NCI-H1436 treated with DMSO at 0.1 percent for 48 hours (cell line): ENCODE measurements around the gene DNM3.
A peak's percentile ranks its signal among the peaks of the same experiment; 100 is the strongest.
"Not testable (repeated sequence)": the region's sequence is repeated elsewhere in the genome, so short reads cannot be mapped to it uniquely, and the experiment has no call there.

Experiments
- DNase-seq: peaks from one replicate; lab custom pipeline; 2025; lab: John Stamatoyannopoulos, UW

DNM3 gene

DNA sequence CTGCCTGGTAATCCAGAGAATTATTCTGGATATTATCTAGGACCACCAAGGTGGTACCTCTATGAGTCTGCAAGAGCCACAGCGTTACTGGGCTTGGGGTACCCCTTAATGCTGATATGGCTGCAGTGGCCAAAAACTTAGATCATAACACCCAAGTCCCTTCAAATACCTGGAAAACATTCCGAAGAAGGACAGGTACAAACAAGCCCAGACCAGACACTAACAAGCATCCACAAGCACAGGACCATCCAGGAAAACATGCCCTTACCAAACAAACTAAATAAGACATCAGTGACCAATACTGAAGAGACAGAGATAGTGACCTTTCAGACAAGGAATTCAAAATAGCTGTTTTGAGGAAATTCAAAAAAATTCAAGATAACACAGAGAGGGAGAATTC is 582.0 kb downstream of the DNM3 start:
- DNase-seq = no peak

DNA sequence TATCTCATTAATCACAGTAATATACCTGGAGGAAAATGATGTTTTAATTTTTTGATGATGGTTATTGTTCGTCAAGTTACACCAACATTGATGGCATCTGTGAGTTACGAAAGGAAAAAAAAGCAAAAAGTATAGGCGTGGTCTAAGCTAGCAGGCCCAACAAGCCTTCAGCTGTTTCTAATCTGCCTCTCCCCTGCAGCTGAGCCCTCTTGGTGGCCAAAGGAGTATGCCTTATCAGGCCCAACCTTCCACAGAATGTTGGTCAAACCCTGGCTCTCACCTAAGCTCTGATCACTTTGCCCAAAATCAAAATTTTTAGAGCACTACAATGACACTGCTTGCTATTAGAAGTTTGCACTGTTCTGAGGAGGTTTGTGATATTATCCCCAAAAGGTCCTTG is 584.0 kb downstream of the DNM3 start:
- DNase-seq = no peak

DNA sequence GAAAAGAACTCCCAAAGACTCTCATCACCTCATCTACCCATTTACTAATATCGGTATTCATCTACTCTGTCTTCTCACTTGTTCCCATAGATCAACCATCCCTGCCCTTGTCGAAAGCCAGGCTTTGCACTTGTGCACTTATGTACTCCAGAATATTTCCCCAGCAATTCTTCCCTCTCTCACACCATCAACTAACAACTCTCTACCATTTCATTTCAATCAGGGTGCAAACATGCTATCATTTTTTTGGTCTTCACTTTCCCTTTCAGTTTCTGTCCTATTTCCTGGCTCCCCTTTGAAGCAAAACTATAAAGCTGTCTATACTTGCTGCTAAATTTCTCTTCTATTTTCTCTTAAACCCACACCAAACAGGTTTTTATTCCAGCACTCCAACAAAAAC is 585.9 kb downstream of the DNM3 start:
- no peak for DNase-seq

DNA sequence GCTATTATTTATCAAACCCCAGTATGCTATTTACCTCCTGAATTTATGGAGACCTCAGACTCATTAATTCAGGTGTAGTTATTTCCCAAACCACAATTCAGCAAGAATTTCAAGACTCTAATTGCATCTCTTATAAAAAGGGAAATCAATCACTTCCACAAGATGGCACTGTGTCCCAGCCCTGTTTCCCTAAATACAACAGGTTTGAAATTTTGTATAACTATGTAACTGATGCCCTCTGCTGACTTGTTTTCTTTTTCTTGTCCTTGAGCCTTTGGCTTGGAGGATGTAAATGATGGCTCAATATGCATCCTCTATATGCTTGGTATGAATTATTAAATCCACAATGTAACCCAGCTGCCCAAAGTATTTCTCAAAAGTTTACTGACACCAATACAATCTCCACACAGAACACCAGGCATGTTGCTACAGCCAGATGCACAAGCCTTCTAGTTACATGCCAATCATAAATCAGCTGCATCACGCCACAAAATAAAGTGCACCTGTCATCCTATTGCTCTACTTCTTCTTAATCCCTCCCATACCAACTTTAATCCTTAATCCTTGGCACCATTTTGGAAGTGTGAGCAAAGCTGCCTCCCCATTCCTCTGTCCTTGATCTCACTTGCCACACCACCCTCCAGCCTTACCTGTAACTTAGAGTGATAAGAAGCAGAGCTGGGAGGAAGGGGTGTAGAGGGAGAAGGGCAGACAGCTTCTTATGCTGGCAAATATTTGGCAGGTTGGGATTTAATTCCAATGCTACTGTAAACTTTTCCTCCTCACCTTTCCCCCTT is 588.2 kb downstream of the DNM3 start:
- no peak for DNase-seq

DNA sequence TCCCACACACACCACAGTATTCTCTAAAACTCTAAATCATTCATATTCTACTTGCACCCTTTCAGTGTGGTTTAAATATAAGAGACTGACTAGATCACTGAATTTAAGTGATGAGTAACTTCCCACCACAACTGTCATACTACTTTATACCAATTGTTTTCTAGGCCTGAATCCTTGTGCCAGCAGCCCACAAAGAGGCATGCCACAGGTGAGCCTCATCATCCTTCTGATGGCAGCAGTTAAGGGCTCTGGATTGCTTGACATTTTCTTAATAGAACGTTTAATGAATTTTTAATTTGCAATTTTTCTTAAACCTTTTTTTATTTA is 588.8 kb downstream of the DNM3 start:
- no peak for DNase-seq

DNA sequence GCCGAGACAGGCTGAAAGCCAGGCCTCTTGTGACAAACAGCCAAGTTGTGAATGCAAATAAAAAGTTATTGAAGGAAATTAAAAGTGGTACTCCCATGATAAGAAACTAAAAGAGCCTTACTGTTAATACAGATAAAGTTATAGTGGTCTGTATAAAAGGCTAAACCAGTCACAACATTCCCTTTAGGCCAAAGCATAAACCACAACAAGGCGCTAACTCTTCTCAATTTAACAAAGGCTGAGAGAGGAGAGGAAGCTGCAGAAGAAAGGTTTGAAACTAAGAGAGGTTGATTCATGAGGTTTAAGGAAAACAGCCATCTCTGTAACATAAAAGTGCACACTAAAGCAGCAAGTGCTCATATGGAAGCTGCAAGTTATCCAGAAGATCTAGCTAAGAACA is 589.9 kb downstream of the DNM3 start:
- DNase-seq = no peak

DNA sequence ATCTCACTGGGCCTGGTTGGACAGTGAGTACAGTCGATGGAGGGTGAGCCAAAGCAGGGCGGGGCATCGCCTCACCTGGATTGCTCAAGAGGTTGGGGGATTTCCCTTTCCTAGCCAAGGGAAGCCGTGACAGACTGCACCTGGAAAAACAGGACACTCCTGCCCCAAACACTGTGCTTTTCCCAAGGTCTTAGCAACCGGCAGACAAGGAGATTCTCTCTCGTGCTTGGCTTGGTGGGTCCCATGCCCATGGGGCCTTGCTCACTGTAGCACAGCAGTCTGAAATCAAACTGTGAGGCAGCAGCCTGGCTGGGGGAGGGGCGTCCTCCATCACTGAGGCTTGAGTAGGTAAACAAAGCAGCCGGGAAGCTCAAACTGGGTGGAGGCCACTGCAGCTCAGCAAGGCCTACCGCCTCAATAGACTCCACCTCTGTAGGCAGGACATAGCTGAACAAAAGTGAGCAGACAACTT is 590.5 kb downstream of the DNM3 start:
- DNase-seq = no peak

DNA sequence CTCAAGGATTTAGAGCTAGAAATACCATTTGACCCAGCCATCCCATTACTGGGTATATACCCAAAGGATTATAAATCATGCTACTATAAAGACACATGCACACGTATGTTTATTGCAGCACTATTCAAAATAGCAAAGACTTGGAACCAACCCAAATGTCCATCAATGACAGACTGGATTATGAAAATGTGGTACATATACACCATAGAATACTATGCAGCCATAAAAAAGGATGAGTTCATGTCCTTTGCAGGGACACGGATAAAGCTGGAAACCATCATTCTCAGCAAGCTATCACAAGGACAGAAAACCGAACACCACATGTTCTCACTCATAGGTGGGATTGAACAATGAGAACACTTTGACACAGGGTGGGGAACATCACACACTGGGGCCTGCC is 595.9 kb downstream of the DNM3 start:
- not testable (repeated sequence) for DNase-seq

DNA sequence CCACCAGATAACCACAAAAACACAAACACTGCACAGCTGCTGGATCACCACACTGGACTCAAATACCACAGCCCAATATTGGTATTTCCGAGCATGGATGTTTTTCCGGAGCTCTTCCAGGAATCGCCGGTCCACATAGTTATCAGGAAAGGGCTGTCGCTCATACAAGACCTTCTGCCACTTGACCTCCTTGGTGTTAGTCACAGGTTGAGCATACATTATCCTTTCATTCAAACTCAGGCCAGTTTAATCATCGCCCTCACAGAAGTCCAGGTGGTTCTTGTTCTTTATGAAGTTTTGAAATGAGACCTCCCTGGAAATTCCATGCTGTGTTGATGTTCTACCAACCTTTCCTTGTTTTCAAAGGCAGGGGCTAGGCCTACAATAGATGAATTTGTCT is 601.1 kb downstream of the DNM3 start:
- no peak for DNase-seq

DNA sequence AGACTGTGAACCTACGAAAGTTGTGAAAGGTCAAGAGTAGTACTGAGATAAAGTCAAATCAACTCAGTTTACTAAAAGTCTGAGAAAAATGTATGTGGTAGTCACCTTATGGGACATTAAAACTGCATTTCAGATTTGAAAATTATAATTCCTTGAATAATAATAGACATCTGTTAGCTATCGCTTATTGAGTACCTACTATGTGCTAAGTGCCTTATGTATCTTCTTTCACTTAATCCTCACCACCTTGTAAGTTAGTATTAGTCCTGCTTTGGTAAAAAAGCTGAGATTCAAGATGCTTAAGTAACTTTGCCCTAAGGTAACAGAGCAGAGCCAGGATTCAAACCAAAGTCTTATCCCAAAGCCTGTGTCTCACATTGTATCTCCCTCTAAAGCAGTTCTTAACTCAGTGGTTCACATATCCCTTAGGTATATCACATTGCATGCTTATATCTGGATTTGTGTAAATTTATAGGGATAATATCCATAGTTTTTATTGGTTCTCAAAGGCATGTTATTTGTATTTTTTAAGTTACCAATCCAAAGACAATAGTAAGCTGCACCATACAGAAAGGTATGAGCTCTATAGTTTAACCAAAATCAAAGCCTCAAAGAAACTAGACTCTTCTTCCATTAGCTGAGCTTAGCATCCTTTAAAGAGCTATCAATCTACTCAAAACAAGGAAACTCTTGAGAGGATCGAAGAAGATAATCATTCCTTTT is 601.7 kb downstream of the DNM3 start:
- DNase-seq = no peak

DNA sequence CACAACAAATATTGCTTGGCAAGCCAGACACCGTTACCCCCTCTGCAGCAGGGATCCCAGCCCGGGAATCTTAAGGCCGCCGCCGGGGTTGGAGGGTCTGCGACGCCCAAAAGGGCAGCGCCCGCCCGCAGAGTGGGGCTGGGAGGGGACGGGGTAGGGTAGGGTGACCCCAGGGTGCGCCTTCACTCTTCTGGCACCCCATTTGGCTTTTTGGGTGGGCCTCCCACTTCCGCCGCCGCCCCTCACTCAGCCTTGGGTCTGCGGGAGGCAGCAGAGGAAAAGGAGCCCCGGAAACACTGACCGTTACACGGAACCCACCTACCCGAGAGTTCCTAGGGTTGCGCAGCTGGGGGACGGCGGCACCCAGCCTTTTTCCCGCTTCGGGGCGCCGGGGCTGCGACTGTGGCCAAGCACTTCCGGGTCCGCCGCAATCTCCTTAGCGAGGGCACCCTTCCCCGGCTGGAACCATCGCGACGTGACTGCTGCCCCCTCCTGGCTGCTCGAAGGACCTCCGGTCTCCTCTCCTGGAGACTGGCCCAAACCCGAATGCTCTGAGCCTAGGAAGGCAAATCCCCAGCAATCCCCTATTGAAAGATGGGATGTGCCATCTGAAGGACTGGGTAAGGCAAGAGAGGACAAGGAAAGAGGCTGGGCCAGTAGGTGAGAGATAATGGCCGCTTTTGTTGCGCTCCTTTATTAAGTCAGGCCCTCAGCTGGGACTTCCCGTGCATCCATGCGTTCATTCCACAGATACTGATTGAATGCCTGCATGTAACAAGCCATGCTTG is 602.6 kb downstream of the DNM3 start, which contains the start of gene PIGC:
Gene PIGC (minus strand): TSS at position 404 of the 788 bp plus-strand sequence. CDS start 1,447 bp downstream, outside the sequence.
- DNase-seq = peak; percentile 21

DNA sequence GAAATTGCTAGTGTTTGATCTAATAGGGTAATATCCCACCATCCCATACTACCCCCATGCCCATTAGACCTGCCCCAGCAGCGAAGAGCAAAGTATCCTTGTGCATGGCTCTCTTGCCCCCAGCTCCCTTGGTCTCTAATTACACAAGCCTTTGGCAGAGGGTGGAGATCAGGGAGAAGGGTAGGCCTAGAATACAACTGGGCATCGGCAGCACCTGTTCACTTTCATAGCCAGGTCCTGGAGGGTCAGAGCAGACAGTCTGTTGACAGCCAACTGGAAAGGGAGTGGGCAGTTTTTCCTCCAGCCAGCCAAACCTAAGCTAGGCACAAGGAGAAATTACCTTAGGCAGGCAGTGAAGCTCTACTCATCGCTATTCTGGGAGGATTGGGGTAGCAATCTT is 605.2 kb downstream of the DNM3 start:
- DNase-seq = no peak

DNA sequence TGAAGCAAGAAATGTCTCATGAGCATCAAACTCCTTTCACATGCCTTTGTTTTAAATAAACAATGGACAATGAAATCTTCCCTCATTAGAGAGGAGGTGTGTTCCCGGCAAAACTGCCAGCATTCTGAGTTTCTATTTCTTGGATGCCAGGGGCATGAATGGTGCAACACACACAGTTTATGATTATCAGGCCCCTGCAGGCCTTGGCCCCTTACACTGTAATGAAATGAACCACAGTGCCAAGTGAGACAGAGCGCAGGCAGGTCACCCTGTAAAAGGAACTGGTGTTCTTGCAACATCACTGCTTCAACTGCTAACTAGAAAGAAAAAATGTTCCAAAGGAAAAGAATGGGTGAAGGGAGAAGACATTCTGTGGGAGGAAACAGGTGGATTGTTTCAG is 606.3 kb downstream of the DNM3 start:
- DNase-seq = no peak

DNA sequence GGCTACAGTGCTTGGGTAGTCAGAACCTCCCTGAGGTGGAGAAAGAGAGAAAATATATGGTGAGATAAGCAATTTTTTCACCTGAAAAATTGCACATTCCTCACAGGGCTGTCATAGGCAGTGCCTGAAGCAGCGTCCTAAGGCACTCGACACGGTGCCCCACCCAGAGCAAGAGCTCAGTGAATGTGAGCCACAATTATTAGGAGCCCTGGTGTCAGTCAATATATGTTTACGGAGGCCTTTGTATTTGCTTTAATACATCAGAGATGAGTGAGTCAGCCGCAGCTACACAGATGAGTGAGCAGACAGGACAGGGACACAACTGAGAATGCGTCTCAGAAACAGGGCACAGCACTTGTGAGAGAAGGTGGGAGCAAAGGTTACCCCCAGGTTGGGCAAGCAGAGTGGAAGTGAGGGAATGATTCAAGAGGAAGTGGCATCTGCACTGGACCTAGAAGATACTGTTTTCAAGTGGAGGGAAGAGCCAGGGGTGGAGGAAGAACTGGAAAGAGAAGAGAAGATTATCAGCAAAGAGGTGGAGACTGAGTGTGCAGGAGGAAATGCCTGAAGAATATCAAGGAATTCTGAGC is 607.8 kb downstream of the DNM3 start:
- DNase-seq = no peak

DNA sequence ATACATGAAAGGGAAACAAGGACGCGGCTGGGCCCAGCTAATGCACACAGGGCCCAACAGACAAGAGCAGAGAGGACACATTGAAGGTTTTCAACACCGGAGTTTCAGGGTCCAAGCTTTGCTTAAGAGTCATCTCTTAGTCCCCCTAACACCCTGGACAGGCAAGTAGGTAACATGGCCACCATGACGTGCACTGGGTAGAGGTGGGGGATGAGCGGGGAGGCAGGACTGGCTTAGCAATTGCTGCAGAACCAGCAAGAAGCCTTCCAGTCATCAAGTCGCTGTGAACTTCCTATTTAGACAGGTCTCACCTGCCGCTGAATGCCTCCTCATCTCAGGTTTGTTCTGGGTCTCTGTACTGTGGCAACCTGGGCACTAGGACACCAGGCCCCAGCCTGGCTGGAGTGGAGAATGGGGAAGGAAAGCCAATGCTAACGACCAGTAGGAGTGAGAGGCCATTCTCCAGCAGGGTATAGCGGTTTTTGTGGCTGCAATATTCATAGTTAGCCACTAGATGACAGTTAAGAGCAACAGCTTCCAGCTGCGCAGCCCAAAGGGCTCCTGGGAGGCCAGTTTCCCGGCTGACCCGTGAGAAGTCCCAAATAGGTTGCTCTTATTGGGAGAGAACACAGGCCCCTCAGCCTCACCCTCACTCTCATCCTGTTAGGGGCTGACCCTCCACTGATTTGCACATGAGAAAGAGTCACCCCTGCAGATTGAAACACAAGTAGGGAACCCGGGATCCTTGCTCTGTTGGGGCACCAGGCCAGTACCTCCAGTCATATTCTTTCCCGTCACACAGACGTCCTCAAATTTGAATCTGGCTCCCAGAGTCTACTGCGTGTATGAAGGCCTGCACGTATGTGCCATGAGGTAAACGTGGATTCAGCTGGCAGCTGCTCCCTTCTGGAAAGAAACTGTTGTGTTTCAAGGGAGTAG is 608.6 kb downstream of the DNM3 start:
- no peak for DNase-seq

DNA sequence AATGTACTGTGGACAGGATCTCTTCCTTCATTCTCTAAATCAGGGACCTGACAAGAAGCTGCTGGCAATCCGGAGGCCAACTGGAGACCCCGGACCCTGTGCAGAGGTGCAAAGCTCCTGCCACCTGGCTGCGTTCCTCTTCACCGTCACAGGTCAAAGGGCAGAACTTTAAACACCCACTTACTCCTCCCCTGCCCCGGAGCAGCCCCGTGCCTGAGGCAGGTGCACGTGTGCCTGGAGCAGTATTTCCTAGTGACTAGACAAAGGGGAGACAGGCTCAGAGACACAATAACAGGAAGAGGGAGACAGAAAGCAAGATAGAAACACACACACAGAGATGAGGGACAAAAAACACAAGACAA is 609.2 kb downstream of the DNM3 start:
- DNase-seq = no peak

DNA sequence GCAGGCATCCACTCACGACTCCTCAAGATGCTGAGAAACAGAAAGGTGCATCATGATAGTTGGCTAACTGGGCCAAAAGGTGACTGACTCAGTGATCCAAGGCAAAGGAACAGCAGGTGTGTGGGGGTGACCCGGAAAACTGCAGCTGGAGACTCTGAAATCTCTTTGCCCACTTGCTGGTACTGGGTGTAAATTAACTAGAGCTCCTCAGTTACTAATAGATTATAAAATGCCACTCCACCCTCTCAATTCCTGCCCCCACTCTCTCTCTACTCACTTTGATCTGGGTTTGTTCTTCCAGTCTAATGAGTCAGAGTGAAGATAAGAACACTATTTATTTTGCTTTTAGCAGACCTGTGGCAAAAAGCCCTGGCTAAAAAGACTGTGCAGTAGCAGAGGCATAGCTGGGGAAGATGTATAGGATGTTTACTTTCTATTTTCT is 609.7 kb downstream of the DNM3 start:
- no peak for DNase-seq

DNA sequence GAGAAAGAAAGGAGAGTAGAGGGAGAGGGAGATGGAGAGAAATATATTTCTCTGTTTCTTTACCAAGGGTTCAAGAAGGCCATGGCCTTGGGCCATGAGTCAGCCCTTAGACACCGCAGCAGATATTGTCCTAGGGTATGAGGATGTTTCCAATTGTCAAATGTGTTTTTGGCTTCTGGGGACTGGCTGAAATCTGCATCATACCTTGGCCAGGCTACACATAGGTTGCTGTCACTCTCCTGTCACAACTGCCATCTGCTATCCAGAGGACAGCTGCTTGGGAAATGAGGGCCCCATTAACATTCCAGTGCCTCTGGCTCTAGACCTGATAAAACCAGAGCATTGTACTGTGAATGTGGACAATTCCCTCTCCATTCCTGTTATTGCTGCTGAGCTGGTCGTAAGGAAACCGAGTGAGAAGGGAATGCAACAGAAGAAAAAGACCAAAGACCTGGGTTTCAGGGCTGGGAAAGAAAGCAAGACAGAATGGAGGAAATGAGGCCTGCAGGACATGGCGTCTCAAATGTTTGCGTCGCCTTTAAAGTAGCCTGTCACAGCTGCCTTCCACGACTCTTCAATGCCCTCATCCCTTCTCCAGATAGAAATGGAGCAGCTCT is 611.3 kb downstream of the DNM3 start:
- DNase-seq = no peak

DNA sequence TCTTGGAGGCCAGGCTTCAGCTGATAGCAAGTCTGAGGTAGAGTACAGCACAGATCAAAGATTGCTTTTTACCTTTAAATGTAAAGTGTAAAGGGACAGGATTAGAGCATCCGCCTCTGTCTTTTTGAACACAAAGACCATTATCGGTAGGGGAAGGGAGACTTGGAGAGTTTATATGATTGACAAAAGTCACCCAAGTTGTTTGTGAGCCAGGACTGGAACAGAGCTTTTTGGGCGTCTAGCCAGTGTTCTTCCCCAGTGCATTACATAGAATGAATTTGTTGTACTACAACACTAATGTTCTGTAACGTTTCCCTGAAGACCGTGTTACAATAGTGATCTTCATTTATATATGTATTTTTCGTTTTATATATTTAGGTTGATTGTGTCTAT is 611.9 kb downstream of the DNM3 start:
- no peak for DNase-seq

DNA sequence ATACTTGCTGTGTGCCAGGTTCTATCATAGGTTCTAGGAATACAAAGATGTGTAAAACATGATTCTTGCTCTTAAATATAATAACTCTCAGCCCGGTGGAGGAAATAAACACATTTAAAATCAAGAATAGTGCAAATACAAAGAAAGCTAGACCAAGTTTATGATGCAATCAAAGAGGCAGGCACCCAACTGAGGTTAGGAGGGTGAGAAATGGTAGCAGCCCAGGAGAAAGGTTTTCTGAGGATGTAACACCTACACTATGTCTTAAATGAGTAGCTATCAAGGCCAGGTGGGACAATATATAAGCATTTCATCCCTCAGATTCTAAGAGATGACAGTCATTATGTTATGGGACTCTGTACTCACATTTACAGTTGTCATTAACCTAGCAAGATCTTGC is 612.3 kb downstream of the DNM3 start:
- no peak for DNase-seq

DNA sequence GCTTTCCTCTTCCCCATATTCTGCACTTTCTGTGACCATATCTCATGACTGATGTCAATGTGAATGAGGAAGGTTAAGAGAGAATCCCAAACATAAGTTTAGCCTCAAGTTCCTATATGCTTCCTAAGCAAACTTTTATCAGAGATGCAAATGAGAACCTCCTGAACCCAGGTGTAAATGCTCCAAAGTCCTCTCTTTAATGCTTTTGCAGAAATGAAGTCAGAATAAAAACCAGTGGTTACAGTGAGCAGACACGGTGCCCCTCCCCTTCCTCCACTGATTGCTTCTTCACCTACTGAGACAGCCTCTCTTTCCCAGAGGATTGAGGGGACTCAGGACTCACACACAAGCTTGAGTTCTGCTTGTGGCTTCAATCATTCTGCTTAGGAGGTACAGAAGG is 614.2 kb downstream of the DNM3 start:
- DNase-seq = no peak
